HEK293 (cell line): ENCODE data around the gene IMMP2L.

Experiments used
- CTCF ChIA-PET: fragments of 350-600 bp; formaldehyde crosslinking; extraction: SDS; loops from one replicate; lab custom pipeline; 2021; ENCODE audit warnings: antibody characterized with exemption; lab: Yijun Ruan, JAX
- POLR2A ChIA-PET: fragments of 300-600 bp; formaldehyde crosslinking; extraction: SDS; loops from one replicate; lab custom pipeline; 2020; ENCODE audit warnings: antibody characterized with exemption, inconsistent platforms; lab: Yijun Ruan, JAX
- H3K27ac ChIP-seq: fragments of 200-500 bp; sonication (Bioruptor generic); 2 replicates; pipeline ENCODE4 v1.5.1; 2014; ENCODE audit warnings: low read depth, low read length, control low read depth, inconsistent platforms; ENCODE audit errors: extremely low read depth
- H3K36me3 ChIP-seq, 2 experiments: fragments of 200-500 bp in 1 of 2; sonication (Bioruptor generic) in 1 of 2; 1 replicate in 1 of 2; 2 replicates in 1 of 2; pipeline ENCODE4 v1.5.1; 2014 to 2017; ENCODE audit warnings: inconsistent platforms in 2 of 2, low read length in 2 of 2; ENCODE audit not compliant: control insufficient read depth in 2 of 2, insufficient read depth in 1 of 2
- H3K4me1 ChIP-seq: fragments of 200-500 bp; sonication (Bioruptor generic); 2 replicates; pipeline ENCODE4 v1.5.1; 2014; ENCODE audit warnings: mild to moderate bottlenecking, low read length, inconsistent platforms; ENCODE audit not compliant: control insufficient read depth, insufficient read depth
- H3K4me3 ChIP-seq: 2 replicates; pipeline ENCODE4 v1.5.1; 2011; ENCODE audit warnings: low read depth, mild to moderate bottlenecking, control low read depth, low read length, moderate library complexity
- H3K9me3 ChIP-seq: fragments of 200-500 bp; sonication (Bioruptor generic); 2 replicates; pipeline ENCODE4 v1.5.1; 2014; ENCODE audit warnings: low read depth, low read length, inconsistent platforms; ENCODE audit not compliant: control insufficient read depth, insufficient read depth
- AEBP2 ChIP-seq: fragments of 450-650 bp; formaldehyde crosslinking; IDR thresholded peaks from 2 replicates; pipeline ENCODE4 v1.5.1; 2016; ENCODE audit warnings: missing biosample characterization, missing genetic modification characterization, borderline replicate concordance
- EGR2 ChIP-seq: fragments of 450-650 bp; formaldehyde crosslinking; IDR thresholded peaks from 2 replicates; pipeline ENCODE4 v1.5.1; 2016; ENCODE audit warnings: low read depth, missing biosample characterization, missing genetic modification characterization
- FEZF1 ChIP-seq: fragments of 450-650 bp; formaldehyde crosslinking; IDR thresholded peaks from 2 replicates; pipeline ENCODE4 v1.5.1; 2016; ENCODE audit warnings: missing biosample characterization, missing genetic modification characterization
- GFI1B ChIP-seq: fragments of 450-650 bp; formaldehyde crosslinking; IDR thresholded peaks from 2 replicates; pipeline ENCODE4 v1.5.1; 2016; ENCODE audit warnings: missing biosample characterization, missing genetic modification characterization
- GLI2 ChIP-seq: fragments of 450-650 bp; formaldehyde crosslinking; IDR thresholded peaks from 2 replicates; pipeline ENCODE4; 2017; ENCODE audit warnings: missing biosample characterization, missing genetic modification characterization, low read depth, borderline replicate concordance
- KLF1 ChIP-seq: fragments of 450-650 bp; formaldehyde crosslinking; IDR thresholded peaks from 2 replicates; pipeline ENCODE4 v1.5.1; 2016; ENCODE audit warnings: missing biosample characterization, missing genetic modification characterization
- KLF17 ChIP-seq: fragments of 450-650 bp; formaldehyde crosslinking; IDR thresholded peaks from 2 replicates; pipeline ENCODE4 v1.5.1; 2016; ENCODE audit warnings: missing biosample characterization, missing genetic modification characterization
- KLF9 ChIP-seq: fragments of 450-650 bp; formaldehyde crosslinking; IDR thresholded peaks from 2 replicates; pipeline ENCODE4 v1.5.1; 2016; ENCODE audit warnings: missing biosample characterization, missing genetic modification characterization, low read depth
- MZF1 ChIP-seq: fragments of 450-650 bp; formaldehyde crosslinking; IDR thresholded peaks from 2 replicates; pipeline ENCODE4 v1.5.1; 2017; ENCODE audit warnings: missing biosample characterization, missing genetic modification characterization, borderline replicate concordance
- PRDM10 ChIP-seq: fragments of 450-650 bp; formaldehyde crosslinking; IDR thresholded peaks from 2 replicates; pipeline ENCODE4 v1.5.1; 2016; ENCODE audit warnings: missing biosample characterization, missing genetic modification characterization
- PRDM6 ChIP-seq: fragments of 450-650 bp; formaldehyde crosslinking; IDR thresholded peaks from 2 replicates; pipeline ENCODE4 v1.5.1; 2017; ENCODE audit warnings: missing biosample characterization, missing genetic modification characterization
- ZBTB21 ChIP-seq: fragments of 450-650 bp; formaldehyde crosslinking; IDR thresholded peaks from 2 replicates; pipeline ENCODE4 v1.5.1; 2017; ENCODE audit warnings: missing biosample characterization, missing genetic modification characterization
- ZNF114 ChIP-seq: fragments of 450-650 bp; formaldehyde crosslinking; IDR thresholded peaks from 2 replicates; pipeline ENCODE4 v1.5.0; 2017; ENCODE audit warnings: missing biosample characterization, missing genetic modification characterization
- ZNF174 ChIP-seq: fragments of 450-650 bp; formaldehyde crosslinking; IDR thresholded peaks from 2 replicates; pipeline ENCODE4 v1.5.0; 2017; ENCODE audit warnings: missing biosample characterization, mild to moderate bottlenecking, missing genetic modification characterization
- ZNF214 ChIP-seq: fragments of 450-650 bp; formaldehyde crosslinking; IDR thresholded peaks from 2 replicates; pipeline ENCODE4 v1.5.1; 2017; ENCODE audit warnings: missing biosample characterization, mild to moderate bottlenecking, missing genetic modification characterization, borderline replicate concordance
- ZNF266 ChIP-seq: fragments of 450-650 bp; formaldehyde crosslinking; IDR thresholded peaks from 2 replicates; pipeline ENCODE4 v1.5.1; 2016; ENCODE audit warnings: missing biosample characterization, missing genetic modification characterization, low read depth
- ZNF292 ChIP-seq: fragments of 450-650 bp; formaldehyde crosslinking; IDR thresholded peaks from 2 replicates; pipeline ENCODE4 v1.5.1; 2016; ENCODE audit warnings: low read depth, missing biosample characterization, missing genetic modification characterization, borderline replicate concordance
- ZNF350 ChIP-seq: fragments of 450-650 bp; formaldehyde crosslinking; IDR thresholded peaks from 2 replicates; pipeline ENCODE4 v1.5.0; 2017; ENCODE audit warnings: missing biosample characterization, mild to moderate bottlenecking, missing genetic modification characterization
- ZNF433 ChIP-seq: fragments of 450-650 bp; formaldehyde crosslinking; IDR thresholded peaks from 2 replicates; pipeline ENCODE4 v1.5.1; 2016; ENCODE audit warnings: missing biosample characterization, missing genetic modification characterization, low read depth
- ZNF530 ChIP-seq: fragments of 450-650 bp; formaldehyde crosslinking; IDR thresholded peaks from 2 replicates; pipeline ENCODE4 v1.5.1; 2016; ENCODE audit warnings: low read depth, missing biosample characterization, missing genetic modification characterization
- ZNF580 ChIP-seq: fragments of 450-650 bp; formaldehyde crosslinking; IDR thresholded peaks from 2 replicates; pipeline ENCODE4 v1.5.1; 2016; ENCODE audit warnings: missing biosample characterization, missing genetic modification characterization
- ZNF792 ChIP-seq: fragments of 450-650 bp; formaldehyde crosslinking; IDR thresholded peaks from 2 replicates; pipeline ENCODE4 v1.5.1; 2016; ENCODE audit warnings: missing biosample characterization, missing genetic modification characterization
- TF ChIP-seq, protein P1 (sequence below): fragments of 450-650 bp; formaldehyde crosslinking; IDR thresholded peaks from 2 replicates; pipeline ENCODE4 v1.5.1; 2017; ENCODE audit warnings: missing biosample characterization, missing genetic modification characterization

The IMMP2L gene

DNA sequence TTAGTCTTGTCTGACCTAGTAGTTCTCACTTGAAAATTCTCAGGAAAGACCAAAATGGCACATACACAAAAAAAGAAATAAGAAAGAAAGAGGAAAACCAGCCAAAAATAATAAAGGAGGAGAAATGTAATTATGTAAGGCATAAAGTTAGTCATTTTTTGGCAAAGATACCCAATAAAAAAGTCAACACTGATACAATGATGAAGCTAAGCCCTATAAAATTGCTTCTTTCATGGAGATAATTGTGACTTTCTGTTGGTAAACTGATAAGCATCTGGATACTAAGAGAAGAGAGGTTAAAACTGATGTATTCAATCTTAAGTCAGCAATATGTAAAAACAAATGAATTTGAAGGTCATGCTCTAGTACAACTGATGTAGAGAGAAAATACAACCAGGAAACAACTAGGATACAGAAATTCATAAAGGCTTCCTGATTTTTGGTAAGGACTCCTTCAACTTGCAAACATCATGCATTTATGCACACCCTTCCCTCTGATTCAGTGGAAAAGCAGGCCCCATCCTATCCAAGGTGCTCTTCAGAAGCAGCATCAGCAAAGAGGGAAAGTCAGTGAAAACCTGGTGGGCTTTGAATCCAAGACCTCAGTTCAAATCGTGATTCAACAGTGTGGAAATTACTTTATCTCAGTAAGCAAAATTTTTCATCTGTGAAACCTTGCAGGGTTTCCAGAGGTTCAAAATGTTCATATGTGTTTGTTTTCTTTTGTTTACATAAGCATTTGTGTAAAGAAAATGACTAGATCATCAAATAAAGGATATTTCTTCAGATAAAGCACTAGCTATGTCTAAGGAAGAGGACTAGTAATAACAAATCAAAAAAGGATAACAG is 32.6 kb downstream of the IMMP2L start (continued):
- 0 out of 2 replicates have a peak, but pooled peaks have one; percentile 47 for TF ChIP-seq ZNF580
- no peak for TF ChIP-seq KLF1 (tag by site-specific recombination)
- TF ChIP-seq, all 188 proteins: peak for 5

DNA sequence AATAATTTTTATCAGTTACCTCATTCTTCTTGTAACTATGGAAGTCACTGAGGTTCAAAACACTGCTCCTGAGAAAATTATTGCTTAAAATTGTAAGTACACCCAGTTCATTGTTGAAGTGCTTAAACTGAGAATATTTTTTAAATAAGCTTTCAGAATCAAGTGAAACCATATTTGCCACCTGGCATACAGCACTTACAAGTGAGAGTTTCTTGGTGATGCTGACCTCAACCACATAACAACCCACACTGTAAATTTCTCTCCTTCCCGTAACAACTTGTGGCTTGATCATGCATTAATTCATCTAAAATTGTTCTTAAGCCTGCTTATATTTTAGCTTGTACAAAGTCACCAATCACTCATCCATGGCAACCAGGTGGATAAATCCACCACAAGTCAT is 34.0 kb downstream of the IMMP2L start:
- ChIA-PET POLR2A (no interaction called here), CTCF (no interaction called here)
- H3K4me3 ChIP-seq = no peak overlapping the region

GRCh38 chr7:111527545-111527944 is 34.7 kb downstream of the IMMP2L start:
- Histone ChIP-seq H3K4me1 (0 out of 2 replicates have a peak, but pooled peaks cover 2% of the 10 kb centered on the region), H3K9me3 (no peaks in the 10 kb centered on the region), H3K27ac (no peak overlapping the region), H3K36me3 (no peaks in the 10 kb centered on the region), H3K4me3 (no peak overlapping the region)
- POLR2A ChIA-PET = no interaction called here
- no peak for TF ChIP-seq FEZF1 (tag by site-specific recombination)
- TF ChIP-seq PRDM6 = no peak
- no peak for TF ChIP-seq ZNF266 (tag by site-specific recombination)
- TF ChIP-seq ZNF114 (tag by site-specific recombination) = no peak
- no peak for TF ChIP-seq GFI1B (tag by site-specific recombination)
- TF ChIP-seq ZNF530 (tag by site-specific recombination) = no peak
- no peak for TF ChIP-seq KLF17 (tag by site-specific recombination)
- no peak for TF ChIP-seq GLI2
- TF ChIP-seq ZNF174 (tag by site-specific recombination) = no peak
- TF ChIP-seq ZNF350 (tag by site-specific recombination) = no peak
- no peak for TF ChIP-seq EGR2 (tag by site-specific recombination)
- no peak for TF ChIP-seq KLF9 (tag by site-specific recombination)
- TF ChIP-seq AEBP2 (tag by site-specific recombination) = no peak
- TF ChIP-seq ZNF214 = no peak
- no peak for TF ChIP-seq ZNF433 (tag by site-specific recombination)
- no peak for TF ChIP-seq ZNF292 (tag by site-specific recombination)
- TF ChIP-seq, protein P1, sequence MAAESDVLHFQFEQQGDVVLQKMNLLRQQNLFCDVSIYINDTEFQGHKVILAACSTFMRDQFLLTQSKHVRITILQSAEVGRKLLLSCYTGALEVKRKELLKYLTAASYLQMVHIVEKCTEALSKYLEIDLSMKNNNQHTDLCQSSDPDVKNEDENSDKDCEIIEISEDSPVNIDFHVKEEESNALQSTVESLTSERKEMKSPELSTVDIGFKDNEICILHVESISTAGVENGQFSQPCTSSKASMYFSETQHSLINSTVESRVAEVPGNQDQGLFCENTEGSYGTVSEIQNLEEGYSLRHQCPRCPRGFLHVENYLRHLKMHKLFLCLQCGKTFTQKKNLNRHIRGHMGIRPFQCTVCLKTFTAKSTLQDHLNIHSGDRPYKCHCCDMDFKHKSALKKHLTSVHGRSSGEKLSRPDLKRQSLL = no peak
- TF ChIP-seq PRDM10 (tag by site-specific recombination) = no peak
- no peak for TF ChIP-seq ZNF792 (tag by site-specific recombination)
- CTCF ChIA-PET = interaction anchor here (0.6 kb wide), 1 partner anchor 10 kb away, joined by 3 read pairs; no protein-coding TSS in a partner anchor

More for the DNA sequence above, 34.0 kb downstream of the IMMP2L start:
- no peak overlapping the region for H3K27ac ChIP-seq
- 0 out of 2 replicates have a peak, but pooled peaks have one; percentile 54 for TF ChIP-seq MZF1 (tag by site-specific recombination)
- TF ChIP-seq ZBTB21 = no peak
- H3K9me3 ChIP-seq = no peaks in the 10 kb centered on the region
- H3K4me1 ChIP-seq = 0 out of 2 replicates have a peak, but pooled peaks cover 2% of the 10 kb centered on the region
- no peaks in the 10 kb centered on the region for H3K36me3 ChIP-seq
